GM18502 (cell line): ENCODE data around the gene SLC12A8.

ENCODE experiments used
- ATAC-seq: cut with Tn5 transposase; IDR thresholded peaks from one replicate; pipeline ENCODE4 v1.9.1; 2021; ENCODE audit warnings: mild to moderate bottlenecking; ENCODE audit not compliant: unreplicated experiment, poor library complexity

The SLC12A8 gene

GRCh38 chr3:125120379-125121122 is 92.0 kb downstream of the SLC12A8 start:
- ATAC-seq = no peak

- peak; percentile 53 for ATAC-seq
Observed at GRCh38 chr3:125119752-125120378, 92.7 kb downstream of the SLC12A8 start.

- no peak for ATAC-seq
Observed at GRCh38 chr3:125118600-125118999, 93.9 kb downstream of the SLC12A8 start.

GRCh38 chr3:125117631-125118191 is 94.8 kb downstream of the SLC12A8 start:
- no peak for ATAC-seq

GRCh38 chr3:125116311-125117080 is 96.1 kb downstream of the SLC12A8 start:
- no peak for ATAC-seq

GRCh38 chr3:125115640-125116039 is 96.9 kb downstream of the SLC12A8 start:
- no peak for ATAC-seq

GRCh38 chr3:125112981-125113380 is 99.6 kb downstream of the SLC12A8 start:
- no peak for ATAC-seq

GRCh38 chr3:125110876-125111480 is 101.6 kb downstream of the SLC12A8 start:
- no peak for ATAC-seq

- ATAC-seq = no peak
Observed at GRCh38 chr3:125110016-125110875, 102.3 kb downstream of the SLC12A8 start.

- ATAC-seq = no peak
Observed at GRCh38 chr3:125109536-125109925, 103.0 kb downstream of the SLC12A8 start.

- ATAC-seq = no peak
Observed at GRCh38 chr3:125108833-125109535, 103.6 kb downstream of the SLC12A8 start.

GRCh38 chr3:125107861-125108567 is 104.5 kb downstream of the SLC12A8 start:
- ATAC-seq = peak; percentile 70

GRCh38 chr3:125107363-125107762 is 105.2 kb downstream of the SLC12A8 start:
- no peak for ATAC-seq

GRCh38 chr3:125105116-125105515 is 107.4 kb downstream of the SLC12A8 start:
- ATAC-seq = no peak

GRCh38 chr3:125104639-125105038 is 107.9 kb downstream of the SLC12A8 start:
- no peak for ATAC-seq

GRCh38 chr3:125103406-125103805 is 109.1 kb downstream of the SLC12A8 start:
- ATAC-seq = no peak

GRCh38 chr3:125102470-125102869 is 110.1 kb downstream of the SLC12A8 start:
- no peak for ATAC-seq

- ATAC-seq = no peak
Observed at GRCh38 chr3:125098611-125099291, 113.8 kb downstream of the SLC12A8 start.
